IMR-90 (cell line): ENCODE measurements around the gene MERTK.

Experiments
- BHLHE40 ChIP-seq: fragments of 150-350 bp; IDR thresholded peaks from 2 replicates; pipeline ENCODE4 v1.6.1; 2016; ENCODE audit warnings: mild to moderate bottlenecking, low read depth, low read length
- CHD1 ChIP-seq: IDR thresholded peaks from 2 replicates; pipeline ENCODE4 v1.6.1; 2012; ENCODE audit warnings: low read depth, low read length, improper control_type of control experiment
- CTCF ChIP-seq: conservative IDR thresholded peaks from 2 replicates; pipeline ENCODE4 v1.5.1; 2012; ENCODE audit warnings: mild to moderate bottlenecking, low read depth, low read length, improper control_type of control experiment
- FOS ChIP-seq: fragments of 150-350 bp; IDR thresholded peaks from 2 replicates; pipeline ENCODE4 v1.6.1; 2016; ENCODE audit warnings: low read depth, low read length
- MAZ ChIP-seq: IDR thresholded peaks from 2 replicates; pipeline ENCODE4 v1.6.1; 2012; ENCODE audit warnings: low read depth, mild to moderate bottlenecking, low read length, improper control_type of control experiment, moderate library complexity, borderline replicate concordance
- MXI1 ChIP-seq: IDR thresholded peaks from 2 replicates; pipeline ENCODE4 v1.6.1; 2012; ENCODE audit warnings: low read depth, mild to moderate bottlenecking, low read length, moderate library complexity, borderline replicate concordance
- POLR2A ChIP-seq: IDR thresholded peaks from 2 replicates; pipeline ENCODE4 v1.6.1; 2012; ENCODE audit warnings: mild to moderate bottlenecking, low read depth, low read length
- RAD21 ChIP-seq: IDR thresholded peaks from 2 replicates; pipeline ENCODE4 v1.6.1; 2012; ENCODE audit warnings: low read length, improper control_type of control experiment
- RCOR1 ChIP-seq: IDR thresholded peaks from 2 replicates; pipeline ENCODE4 v1.6.1; 2012; ENCODE audit warnings: mild to moderate bottlenecking, low read length, improper control_type of control experiment; ENCODE audit not compliant: insufficient replicate concordance
- SMC3 ChIP-seq: fragments of 150-350 bp; IDR thresholded peaks from 2 replicates; pipeline ENCODE4 v1.6.1; 2016; ENCODE audit warnings: low read depth, mild to moderate bottlenecking, antibody characterized with exemption, low read length, moderate library complexity
- TF ChIP-seq, protein P1 (sequence below): fragments of 150-350 bp; IDR thresholded peaks from 2 replicates; pipeline ENCODE4 v1.6.1; 2017; ENCODE audit warnings: mild to moderate bottlenecking, antibody characterized with exemption, low read length, low read depth

- TF ChIP-seq RAD21: no peak
- no peak for TF ChIP-seq CTCF
- TF ChIP-seq SMC3: no peak
- TF ChIP-seq CHD1: no peak
- no peak for TF ChIP-seq RCOR1
- no peak for TF ChIP-seq POLR2A
- no peak for TF ChIP-seq MAZ
- TF ChIP-seq BHLHE40: no peak
- no peak for TF ChIP-seq MXI1
- TF ChIP-seq FOS: no peak
- TF ChIP-seq, protein P1, sequence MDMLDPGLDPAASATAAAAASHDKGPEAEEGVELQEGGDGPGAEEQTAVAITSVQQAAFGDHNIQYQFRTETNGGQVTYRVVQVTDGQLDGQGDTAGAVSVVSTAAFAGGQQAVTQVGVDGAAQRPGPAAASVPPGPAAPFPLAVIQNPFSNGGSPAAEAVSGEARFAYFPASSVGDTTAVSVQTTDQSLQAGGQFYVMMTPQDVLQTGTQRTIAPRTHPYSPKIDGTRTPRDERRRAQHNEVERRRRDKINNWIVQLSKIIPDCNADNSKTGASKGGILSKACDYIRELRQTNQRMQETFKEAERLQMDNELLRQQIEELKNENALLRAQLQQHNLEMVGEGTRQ: no peak
Observed at GRCh38 chr2:111927723-111928122, 29.3 kb downstream of the MERTK start.
